HepG2 (cell line): ENCODE data around the gene FNDC3A. TPM values are rescaled to one million over a fixed set of nuclear protein-coding genes. Genes with fewer than 3 reads are reported as not detected.

ENCODE experiments used
- ATAC-seq: fragments of 200-7000 bp; cut with Tn5 transposase; 3 replicates; pipeline ENCODE4 v1.9.1; 2020; ENCODE audit warnings: mild to moderate bottlenecking, moderate library complexity
- BruUV-seq: library from RNA; stranded (reverse); fragments of 400-500 nt; replicated peaks from 2 replicates; lab custom pipeline; 2021; lab: Mats Ljungman, UMichigan
- CTCF ChIA-PET: fragments of 300-600 bp; formaldehyde crosslinking; extraction: SDS; loops from one replicate; lab custom pipeline; 2021; ENCODE audit warnings: low total read pairs, inconsistent platforms, low intra/inter-chr PET ratio; lab: Yijun Ruan, JAX
- POLR2A ChIA-PET: fragments of 350-600 bp; sonication (Branson Sonifier 250); formaldehyde crosslinking; loops from one replicate; lab custom pipeline; 2020; ENCODE audit warnings: antibody characterized with exemption, inconsistent platforms; lab: Yijun Ruan, JAX
- DNase-seq: peaks from one replicate; pipeline ENCODE4 v3.0.0-alpha.2; 2015; ENCODE audit warnings: low spot score
- FAIRE-seq: peaks from 3 replicates; lab custom pipeline; 2011; peaks lifted over from hg19 to GRCh38; lab: Jason Lieb, UNC
- H2AFZ ChIP-seq: one replicate; pipeline ENCODE4 v1.6.1; 2011; ENCODE audit warnings: low read length, inconsistent platforms
- H3K27ac ChIP-seq: fragments of 300-600 bp; 3 replicates; pipeline ENCODE4 v1.8.0; 2011; ENCODE audit warnings: mixed run types, mild to moderate bottlenecking, mixed read lengths, low read length, inconsistent platforms; ENCODE audit not compliant: insufficient read depth; ENCODE audit errors: extremely low read length
- H3K27me3 ChIP-seq, 2 experiments: fragments of 200-600 bp in 1 of 2; 2 replicates in 1 of 2; 3 replicates in 1 of 2; pipeline versions ENCODE4 v1.6.0 to v1.8.0; 2011; ENCODE audit warnings: low read length in 2 of 2, mild to moderate bottlenecking in 2 of 2, moderate library complexity in 2 of 2, inconsistent platforms in 1 of 2; ENCODE audit not compliant: insufficient read depth in 2 of 2, control insufficient read depth in 1 of 2
- H3K36me3 ChIP-seq, 2 experiments: fragments of 200-600 bp in 1 of 2; replicated peaks in 1 of 2; 2 replicates in 1 of 2; 3 replicates in 1 of 2; pipeline versions ENCODE4 v1.5.1 to v1.8.0; 2011; ENCODE audit warnings: low read length in 2 of 2, inconsistent platforms in 1 of 2; ENCODE audit not compliant: insufficient read depth in 2 of 2, control insufficient read depth in 1 of 2
- H3K4me1 ChIP-seq: 2 replicates; pipeline ENCODE4 v1.5.1; 2012; ENCODE audit warnings: low read length, inconsistent platforms; ENCODE audit not compliant: insufficient read depth
- H3K4me2 ChIP-seq: 2 replicates; pipeline ENCODE4 v1.6.0; 2011; ENCODE audit warnings: low read depth, low read length, inconsistent platforms
- H3K4me3 ChIP-seq, 3 experiments: fragments of 200-600 bp in 1 of 3; sonication (generic), shearing (Covaris generic) in 1 of 3; replicated peaks in 1 of 3; 2 replicates each; pipeline ENCODE4 v1.5.1; 2011 to 2016; ENCODE audit warnings: low read length in 3 of 3, inconsistent platforms in 2 of 3, low read depth in 2 of 3, mild to moderate bottlenecking in 2 of 3, control low read depth in 1 of 3, mixed read lengths in 1 of 3; ENCODE audit not compliant: insufficient read depth in 1 of 3
- H3K79me2 ChIP-seq: one replicate; pipeline ENCODE4 v1.6.1; 2011; ENCODE audit warnings: low read length, inconsistent platforms; ENCODE audit not compliant: insufficient read depth
- H3K9ac ChIP-seq: 2 replicates; pipeline ENCODE4 v1.6.0; 2011; ENCODE audit warnings: mild to moderate bottlenecking, low read depth, low read length, inconsistent platforms; ENCODE audit not compliant: insufficient read depth
- H3K9me3 ChIP-seq: 2 replicates; pipeline ENCODE4 v1.5.1; 2012; ENCODE audit warnings: mild to moderate bottlenecking, low read length
- H4K20me1 ChIP-seq: 2 replicates; pipeline ENCODE4 v1.6.0; 2011; ENCODE audit warnings: inconsistent platforms, mild to moderate bottlenecking, low read length, moderate library complexity; ENCODE audit not compliant: insufficient read depth
- BCL6 ChIP-seq: IDR thresholded peaks from 2 replicates; pipeline ENCODE4 v1.6.1; 2016; ENCODE audit warnings: missing genetic modification reagents, missing compliant biosample characterization
- KDM5A ChIP-seq: fragments of 200-600 bp; sonication (generic); IDR thresholded peaks from 2 replicates; pipeline ENCODE4 v1.7.0; 2018; ENCODE audit warnings: antibody characterized with exemption, mild to moderate bottlenecking, low read length, borderline replicate concordance
- MAFF ChIP-seq: IDR thresholded peaks from 2 replicates; pipeline ENCODE4 v1.6.1; 2011; ENCODE audit warnings: low read depth, low read length, improper control_type of control experiment
- MAFK ChIP-seq, 2 experiments: IDR thresholded peaks in 1 of 2; conservative IDR thresholded peaks in 1 of 2; 2 replicates each; pipeline ENCODE4 v1.6.1; 2011; ENCODE audit warnings: improper control_type of control experiment in 2 of 2, low read length in 2 of 2
- NONO ChIP-seq, 2 experiments: fragments of 450-650 bp in 1 of 2; sonication (generic) in 1 of 2; formaldehyde crosslinking in 1 of 2; IDR thresholded peaks in 1 of 2; conservative IDR thresholded peaks in 1 of 2; 2 replicates each; pipeline versions ENCODE4 v1.6.1 to v1.8.0; 2017 to 2022; ENCODE audit warnings: mild to moderate bottlenecking in 1 of 2, missing genetic modification reagents in 1 of 2, moderate library complexity in 1 of 2
- NR2F1 ChIP-seq, 2 experiments: fragments of 450-650 bp in 1 of 2; formaldehyde crosslinking in 1 of 2; IDR thresholded peaks; 2 replicates each; pipeline versions ENCODE4 v1.5.0 to v1.6.1; 2016 to 2020; ENCODE audit warnings: mild to moderate bottlenecking in 1 of 2, missing compliant biosample characterization in 1 of 2, missing genetic modification reagents in 1 of 2, moderate library complexity in 1 of 2
- SIN3B ChIP-seq: fragments of 150-350 bp; IDR thresholded peaks from 2 replicates; pipeline ENCODE4 v1.6.1; 2014; ENCODE audit warnings: low read length
- WGBS: methylation state at CpG from one replicate; pipeline ENCODE4 v1.1.6; 2017; ENCODE audit warnings: low lambda C conversion rate; 5-methylcytosine and 5-hydroxymethylcytosine counted together
- in situ Hi-C: cut with HindIII; loops from 2 replicates; pipeline ENCODE4 v1.10.0; 2017; ENCODE audit warnings: low pct_unique_long_range_greater_than_20kb; ENCODE audit not compliant: extremely low pct_ligation_motif_present
- intact Hi-C: fragments of 100-400 bp; cut with micrococcal nuclease; formaldehyde crosslinking; loops from one replicate; pipeline ENCODE4 v1.10.0; 2022; ENCODE audit not compliant: unreplicated experiment
- polyA plus RNA-seq, 8 experiments: library from polyadenylated mRNA; depleted of rRNA in 3 of 8; stranded (reverse) in 7 of 8; unstranded in 1 of 8; fragments of >200 nt; fragmentation: Illumina TruSeq in 4 of 8; extraction: Trizol in 4 of 8; gene quantifications; 2 replicates each; pipeline versions ENCODE4 v1.2.1 to v1.2.3, GENCODE V29; 2011 to 2016; ENCODE audit warnings: low read depth in 4 of 8, missing spikeins in 1 of 8, mixed read lengths in 1 of 8; ENCODE audit not compliant: insufficient read depth in 1 of 8
- total RNA-seq, 5 experiments: library from RNA; depleted of rRNA; stranded (reverse); fragments of >200 nt; fragmentation: Illumina TruSeq; extraction: Trizol; gene quantifications; 2 replicates each; pipeline ENCODE4 v1.2.3, GENCODE V29; 2016; ENCODE audit warnings: low read depth in 1 of 5
- TF ChIP-seq, protein P1 (sequence below): IDR thresholded peaks from 2 replicates; pipeline ENCODE4 v1.6.1; 2012; ENCODE audit warnings: inconsistent platforms
- TF ChIP-seq, protein P2 (sequence below): sonication (generic); formaldehyde crosslinking; IDR thresholded peaks from 2 replicates; pipeline ENCODE4 v1.8.0; 2022; ENCODE audit warnings: mild to moderate bottlenecking, missing genetic modification reagents; ENCODE audit not compliant: insufficient replicate concordance

Gene FNDC3A
- total and polyA plus RNA-seq, 2 of the 13 experiments (the other 11 are each of a cell fraction or from before 2014, with no cell fraction given), result 36.7 to 39.3 TPM

GRCh38 chr13:49208619-49209018 is 232.9 kb downstream of the FNDC3A start:
- Histone ChIP-seq H2AFZ (no peak overlapping the region), H3K27ac (no peak overlapping the region), H3K9ac (no peak overlapping the region), H3K4me2 (no peak overlapping the region), H3K36me3 (peaks cover 6 to 40% of the 10 kb centered on the region in 2 experiments), H3K4me3 (no peak overlapping the region), H3K9me3 (no peaks in the 10 kb centered on the region), H3K27me3 (no peaks in the 10 kb centered on the region), H4K20me1 (no peaks in the 10 kb centered on the region), H3K4me1 (no peaks in the 10 kb centered on the region), H3K79me2 (no peaks in the 10 kb centered on the region)
- intact Hi-C loops, result no loop called here
- in situ Hi-C loops, result no loop called here
- peak; percentile 58 for TF ChIP-seq MAFF
- TF ChIP-seq BCL6 (CRISPR knock-in tag), result no peak
- peak; percentile 20 to 56; a peak in 2 of 4 replicates for TF ChIP-seq MAFK (conservative IDR thresholded peaks at IDR 0.05 in 1 of 2, IDR thresholded peaks at IDR 0.05 in 1 of 2; ENCODE audit: low read length in 2 of 2)
- ChIA-PET POLR2A (no interaction called here), CTCF (no interaction called here)
- ATAC-seq (no peak), FAIRE-seq (no peak), DNase-seq (no peak)
- WGBS, result 99% methylated on average over 4 of the region's 4 CpGs
- BruUV-seq, result no TSS peak

DNA sequence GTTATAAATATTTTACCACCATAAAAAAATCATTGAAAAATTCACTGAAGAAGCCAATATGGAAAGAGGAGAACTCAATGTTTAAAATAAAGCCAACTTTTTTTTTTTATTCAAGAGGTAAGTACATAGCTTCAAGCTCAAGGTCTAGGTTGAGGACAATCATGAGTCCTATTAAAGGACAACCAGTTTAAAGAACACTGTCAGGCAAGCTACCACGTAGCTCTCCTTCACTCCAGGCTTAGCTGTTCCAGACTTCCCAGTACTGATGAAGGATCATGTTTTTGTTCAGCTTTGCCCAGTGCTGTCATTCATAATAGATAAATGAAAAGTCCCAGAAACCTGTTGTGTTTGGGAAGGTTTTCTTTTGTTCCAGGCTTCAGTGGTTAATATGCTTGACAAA is 234.4 kb downstream of the FNDC3A start:
- intact Hi-C loops (no loop called here), in situ Hi-C loops (no loop called here)
- no peak for DNase-seq
- peaks cover 4 to 25% of the 10 kb centered on the region in 2 experiments for H3K36me3 ChIP-seq
- H3K9me3 ChIP-seq, result no peaks in the 10 kb centered on the region
- H3K4me2 ChIP-seq, result no peak overlapping the region
- no peak for FAIRE-seq
- no peak overlapping the region for H3K9ac ChIP-seq
- BruUV-seq, result no TSS peak
- H3K27me3 ChIP-seq, result no peaks in the 10 kb centered on the region
- TF ChIP-seq KDM5A (no peak), SIN3B (no peak), NR2F1 (CRISPR knock-in tag; IDR thresholded peaks at IDR 0.05) (no peak), NONO (IDR thresholded peaks at IDR 0.05) (no peak), NONO (CRISPR knock-in tag; conservative IDR thresholded peaks at IDR 0.05) (no peak)
- TF ChIP-seq, protein P1, sequence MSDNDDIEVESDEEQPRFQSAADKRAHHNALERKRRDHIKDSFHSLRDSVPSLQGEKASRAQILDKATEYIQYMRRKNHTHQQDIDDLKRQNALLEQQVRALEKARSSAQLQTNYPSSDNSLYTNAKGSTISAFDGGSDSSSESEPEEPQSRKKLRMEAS, result no peak
- TF ChIP-seq, protein P2, sequence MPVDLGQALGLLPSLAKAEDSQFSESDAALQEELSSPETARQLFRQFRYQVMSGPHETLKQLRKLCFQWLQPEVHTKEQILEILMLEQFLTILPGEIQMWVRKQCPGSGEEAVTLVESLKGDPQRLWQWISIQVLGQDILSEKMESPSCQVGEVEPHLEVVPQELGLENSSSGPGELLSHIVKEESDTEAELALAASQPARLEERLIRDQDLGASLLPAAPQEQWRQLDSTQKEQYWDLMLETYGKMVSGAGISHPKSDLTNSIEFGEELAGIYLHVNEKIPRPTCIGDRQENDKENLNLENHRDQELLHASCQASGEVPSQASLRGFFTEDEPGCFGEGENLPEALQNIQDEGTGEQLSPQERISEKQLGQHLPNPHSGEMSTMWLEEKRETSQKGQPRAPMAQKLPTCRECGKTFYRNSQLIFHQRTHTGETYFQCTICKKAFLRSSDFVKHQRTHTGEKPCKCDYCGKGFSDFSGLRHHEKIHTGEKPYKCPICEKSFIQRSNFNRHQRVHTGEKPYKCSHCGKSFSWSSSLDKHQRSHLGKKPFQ (CRISPR knock-in tag), result no peak
- H4K20me1 ChIP-seq, result no peaks in the 10 kb centered on the region
- H3K27ac ChIP-seq, result no peak overlapping the region
- POLR2A ChIA-PET, result no interaction called here
- no peaks in the 10 kb centered on the region for H3K79me2 ChIP-seq
- peaks cover 12% of the 10 kb centered on the region for H3K4me1 ChIP-seq
- no peak for ATAC-seq
- CTCF ChIA-PET, result no interaction called here
- 87% methylated on average over 1 of the region's 1 CpG for WGBS
- no peak overlapping the region for H3K4me3 ChIP-seq
- no peak overlapping the region for H2AFZ ChIP-seq
